ENCODE measurements around the gene INSRR.

Gene INSRR

GRCh38 chr1:156901590-156901900, 42.6 kb upstream of the INSRR start:
- no peaks in the 10 kb centered on the region for H3K4me1 ChIP-seq (ENCODE audit: low read depth, poor library complexity, severe bottlenecking)
- no peak for TF ChIP-seq CTCF (conservative IDR thresholded peaks at IDR 0.05; ENCODE audit: low read depth, low read length)
- H3K4me3 ChIP-seq (IDR thresholded peaks at IDR 0.05; ENCODE audit: insufficient read depth, low read depth, low read length): no peak overlapping the region
- H2AFZ ChIP-seq (ENCODE audit: low read depth): no peak overlapping the region
- no peak overlapping the region for H3K9ac ChIP-seq
- no peak overlapping the region for H3K4me2 ChIP-seq
- peaks cover 100% of the 10 kb centered on the region for H3K27me3 ChIP-seq (ENCODE audit: insufficient read depth, low read depth)
- no peaks in the 10 kb centered on the region for H4K20me1 ChIP-seq (ENCODE audit: insufficient read depth)
- no peak overlapping the region for H3K27ac ChIP-seq
- H3K36me3 ChIP-seq (ENCODE audit: insufficient read depth): no peaks in the 10 kb centered on the region
- no peaks in the 10 kb centered on the region for H3K79me2 ChIP-seq (ENCODE audit: insufficient read depth, low read depth)

- Histone ChIP-seq H3K27me3 (ENCODE audit: insufficient read depth, low read depth) (peaks cover 100% of the 10 kb centered on the region), H2AFZ (ENCODE audit: low read depth) (no peak overlapping the region), H3K36me3 (ENCODE audit: insufficient read depth) (no peaks in the 10 kb centered on the region), H3K4me3 (IDR thresholded peaks at IDR 0.05; ENCODE audit: insufficient read depth, low read depth, low read length) (no peak overlapping the region), H3K9ac (no peak overlapping the region), H3K4me1 (ENCODE audit: low read depth, poor library complexity, severe bottlenecking) (no peaks in the 10 kb centered on the region), H3K79me2 (ENCODE audit: insufficient read depth, low read depth) (no peaks in the 10 kb centered on the region), H3K4me2 (no peak overlapping the region), H4K20me1 (ENCODE audit: insufficient read depth) (no peaks in the 10 kb centered on the region), H3K27ac (no peak overlapping the region)
- no peak for TF ChIP-seq CTCF (conservative IDR thresholded peaks at IDR 0.05; ENCODE audit: low read depth, low read length)
These were observed 42.1 kb upstream of the INSRR start for GRCh38 chr1:156900896-156901589.

- Histone ChIP-seq H4K20me1 (ENCODE audit: insufficient read depth) (no peaks in the 10 kb centered on the region), H2AFZ (ENCODE audit: low read depth) (no peak overlapping the region), H3K9ac (no peak overlapping the region), H3K4me2 (no peak overlapping the region), H3K4me1 (ENCODE audit: low read depth, poor library complexity, severe bottlenecking) (no peaks in the 10 kb centered on the region), H3K4me3 (IDR thresholded peaks at IDR 0.05; ENCODE audit: insufficient read depth, low read depth, low read length) (no peak overlapping the region), H3K79me2 (ENCODE audit: insufficient read depth, low read depth) (no peaks in the 10 kb centered on the region), H3K27ac (no peak overlapping the region), H3K36me3 (ENCODE audit: insufficient read depth) (no peaks in the 10 kb centered on the region), H3K27me3 (ENCODE audit: insufficient read depth, low read depth) (peaks cover 100% of the 10 kb centered on the region)
- TF ChIP-seq CTCF (conservative IDR thresholded peaks at IDR 0.05; ENCODE audit: low read depth, low read length): no peak
These were observed 41.2 kb upstream of the INSRR start for GRCh38 chr1:156899956-156900718.

GRCh38 chr1:156898971-156899664, 40.2 kb upstream of the INSRR start:
- TF ChIP-seq CTCF (conservative IDR thresholded peaks at IDR 0.05; ENCODE audit: low read depth, low read length): no peak
- no peaks in the 10 kb centered on the region for H4K20me1 ChIP-seq (ENCODE audit: insufficient read depth)
- no peak overlapping the region for H3K9ac ChIP-seq
- H3K79me2 ChIP-seq (ENCODE audit: insufficient read depth, low read depth): no peaks in the 10 kb centered on the region
- H3K27me3 ChIP-seq (ENCODE audit: insufficient read depth, low read depth): peaks cover 100% of the 10 kb centered on the region
- H2AFZ ChIP-seq (ENCODE audit: low read depth): no peak overlapping the region
- no peak overlapping the region for H3K4me3 ChIP-seq (IDR thresholded peaks at IDR 0.05; ENCODE audit: insufficient read depth, low read depth, low read length)
- no peaks in the 10 kb centered on the region for H3K36me3 ChIP-seq (ENCODE audit: insufficient read depth)
- H3K27ac ChIP-seq: no peak overlapping the region
- H3K4me1 ChIP-seq (ENCODE audit: low read depth, poor library complexity, severe bottlenecking): no peaks in the 10 kb centered on the region
- no peak overlapping the region for H3K4me2 ChIP-seq

All from KMS-11 (cell line).